Trophoblast cell (in vitro differentiated cells and primary cell): ENCODE data around the gene SYT1.

Source experiments
- DNase-seq, 2 donors: peaks; one replicate each; pipeline ENCODE4 v3.0.0-alpha.2; 2016
- H2AFZ ChIP-seq: 2 replicates; pipeline ENCODE4 v1.6.1; 2013; ENCODE audit warnings: low read length, moderate library complexity, mild to moderate bottlenecking; ENCODE audit not compliant: insufficient read depth, poor library complexity
- H2AK5ac ChIP-seq: 2 replicates; pipeline ENCODE4 v1.6.1; 2013; ENCODE audit warnings: mild to moderate bottlenecking, low read length
- H2BK120ac ChIP-seq: 2 replicates; pipeline ENCODE4 v1.6.1; 2013; ENCODE audit warnings: low read length, mild to moderate bottlenecking, moderate library complexity; ENCODE audit not compliant: insufficient read depth, poor library complexity
- H2BK12ac ChIP-seq: 2 replicates; pipeline ENCODE4 v1.6.1; 2013; ENCODE audit warnings: mild to moderate bottlenecking, low read length, moderate library complexity
- H2BK5ac ChIP-seq: 2 replicates; pipeline ENCODE4 v1.6.1; 2013; ENCODE audit warnings: low read length, low read depth, moderate library complexity, mild to moderate bottlenecking; ENCODE audit not compliant: poor library complexity
- H3K14ac ChIP-seq: 2 replicates; pipeline ENCODE4 v1.6.1; 2013; ENCODE audit warnings: mild to moderate bottlenecking, low read length
- H3K18ac ChIP-seq: 2 replicates; pipeline ENCODE4 v1.6.1; 2013; ENCODE audit warnings: mild to moderate bottlenecking, low read length
- H3K23ac ChIP-seq: 2 replicates; pipeline ENCODE4 v1.6.1; 2013; ENCODE audit warnings: low read length
- H3K27ac ChIP-seq: 2 replicates; pipeline ENCODE4 v1.5.1; 2013; ENCODE audit warnings: low read depth, mild to moderate bottlenecking, inconsistent platforms, low read length, moderate library complexity
- H3K27me3 ChIP-seq: 2 replicates; pipeline ENCODE4 v1.6.1; 2013; ENCODE audit warnings: inconsistent platforms, mild to moderate bottlenecking, low read length, moderate library complexity; ENCODE audit not compliant: insufficient read depth
- H3K36me3 ChIP-seq, 2 experiments: 1 replicate in 1 of 2; 2 replicates in 1 of 2; pipeline ENCODE4 v1.6.1; 2013; ENCODE audit warnings: low read length in 2 of 2, mild to moderate bottlenecking in 2 of 2, moderate library complexity in 1 of 2; ENCODE audit not compliant: insufficient read depth in 2 of 2, control insufficient read depth in 1 of 2
- H3K4ac ChIP-seq: 2 replicates; pipeline ENCODE4 v1.6.1; 2013; ENCODE audit warnings: low read depth, mild to moderate bottlenecking, low read length, moderate library complexity
- H3K4me1 ChIP-seq, 2 experiments: 1 replicate in 1 of 2; 2 replicates in 1 of 2; pipeline ENCODE4 v1.6.1; 2013; ENCODE audit warnings: low read length in 2 of 2, mild to moderate bottlenecking in 2 of 2, moderate library complexity in 1 of 2; ENCODE audit not compliant: insufficient read depth in 2 of 2, control insufficient read depth in 1 of 2
- H3K4me2 ChIP-seq: 2 replicates; pipeline ENCODE4 v1.6.1; 2013; ENCODE audit warnings: inconsistent platforms, mild to moderate bottlenecking, low read length, moderate library complexity
- H3K4me3 ChIP-seq: 2 replicates; pipeline ENCODE4 v1.5.1; 2013; ENCODE audit warnings: mild to moderate bottlenecking, low read depth, low read length, inconsistent platforms
- H3K79me1 ChIP-seq: one replicate; pipeline ENCODE4 v1.6.1; 2013; ENCODE audit warnings: low read length
- H3K79me2 ChIP-seq: 2 replicates; pipeline ENCODE4 v1.6.1; 2013; ENCODE audit warnings: low read length, mild to moderate bottlenecking; ENCODE audit not compliant: control insufficient read depth, insufficient read depth, poor library complexity
- H3K9ac ChIP-seq: 2 replicates; pipeline ENCODE4 v1.6.1; 2013; ENCODE audit warnings: mild to moderate bottlenecking, low read length
- H3K9me3 ChIP-seq: 2 replicates; pipeline ENCODE4 v1.6.1; 2013; ENCODE audit warnings: low read depth, mild to moderate bottlenecking, control low read depth, inconsistent platforms, low read length; ENCODE audit not compliant: insufficient read depth
- H4K12ac ChIP-seq: 2 replicates; pipeline ENCODE4 v1.6.1; 2013; ENCODE audit warnings: low read depth, mild to moderate bottlenecking, low read length, moderate library complexity
- H4K8ac ChIP-seq: 2 replicates; pipeline ENCODE4 v1.6.1; 2013; ENCODE audit warnings: low read depth, mild to moderate bottlenecking, low read length, moderate library complexity
- H4K91ac ChIP-seq: one replicate; pipeline ENCODE4 v1.6.1; 2013; ENCODE audit warnings: low read depth, mild to moderate bottlenecking, low read length, moderate library complexity
- WGBS: extraction: QIAGEN DNeasy Blood & Tissue Kit; methylation state at CpG from one replicate; pipeline ENCODE4 v1.1.7; 2013; ENCODE audit warnings: missing lambda C conversion rate; ENCODE audit not compliant: insufficient read length, insufficient coverage; ENCODE audit errors: extremely low coverage; 5-methylcytosine and 5-hydroxymethylcytosine counted together

The SYT1 gene

DNA sequence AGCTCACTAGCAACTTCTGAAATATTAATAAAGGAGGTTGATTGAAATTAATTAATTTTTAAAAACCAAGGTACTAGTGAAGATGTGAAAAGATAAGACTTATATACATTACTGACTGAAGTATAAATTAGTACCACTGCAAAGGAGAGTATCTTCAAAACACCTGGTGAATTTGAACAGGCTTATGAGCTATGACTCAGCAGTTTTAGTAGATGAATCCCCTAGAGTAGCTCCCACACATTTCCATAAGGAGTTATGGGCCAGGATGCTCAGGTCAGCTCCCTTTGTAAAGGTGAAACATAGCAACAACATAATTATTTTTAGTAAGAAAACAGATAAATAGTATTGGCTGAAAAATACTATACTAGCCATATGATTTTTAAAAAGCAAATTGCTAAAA is 218.6 kb downstream of the SYT1 start:
- H3K4me1 ChIP-seq, result peaks cover 0 to 3% of the 10 kb centered on the region in 2 experiments
- H3K9ac ChIP-seq, result no peak overlapping the region
- H2BK12ac ChIP-seq, result no peak overlapping the region
- H3K4me2 ChIP-seq, result no peak overlapping the region
- no peak overlapping the region for H3K4ac ChIP-seq
- H4K8ac ChIP-seq, result no peak overlapping the region
- no peak for DNase-seq
- H2AK5ac ChIP-seq, result no peak overlapping the region
- no peak overlapping the region for H2BK5ac ChIP-seq
- H3K18ac ChIP-seq, result no peak overlapping the region
- no peak overlapping the region for H2AFZ ChIP-seq
- H3K14ac ChIP-seq, result no peak overlapping the region
- H3K79me1 ChIP-seq, result no peaks in the 10 kb centered on the region
- no peak overlapping the region for H3K4me3 ChIP-seq
- H2BK120ac ChIP-seq, result no peak overlapping the region
- H4K12ac ChIP-seq, result no peak overlapping the region
- H4K91ac ChIP-seq, result no peak overlapping the region
- H3K27ac ChIP-seq, result no peak overlapping the region
- H3K79me2 ChIP-seq, result no peaks in the 10 kb centered on the region
- H3K9me3 ChIP-seq, result no peaks in the 10 kb centered on the region
- no peak overlapping the region for H3K23ac ChIP-seq
- no peaks in the 10 kb centered on the region for H3K27me3 ChIP-seq
- H3K36me3 ChIP-seq, result no peaks in the 10 kb centered on the region

DNA sequence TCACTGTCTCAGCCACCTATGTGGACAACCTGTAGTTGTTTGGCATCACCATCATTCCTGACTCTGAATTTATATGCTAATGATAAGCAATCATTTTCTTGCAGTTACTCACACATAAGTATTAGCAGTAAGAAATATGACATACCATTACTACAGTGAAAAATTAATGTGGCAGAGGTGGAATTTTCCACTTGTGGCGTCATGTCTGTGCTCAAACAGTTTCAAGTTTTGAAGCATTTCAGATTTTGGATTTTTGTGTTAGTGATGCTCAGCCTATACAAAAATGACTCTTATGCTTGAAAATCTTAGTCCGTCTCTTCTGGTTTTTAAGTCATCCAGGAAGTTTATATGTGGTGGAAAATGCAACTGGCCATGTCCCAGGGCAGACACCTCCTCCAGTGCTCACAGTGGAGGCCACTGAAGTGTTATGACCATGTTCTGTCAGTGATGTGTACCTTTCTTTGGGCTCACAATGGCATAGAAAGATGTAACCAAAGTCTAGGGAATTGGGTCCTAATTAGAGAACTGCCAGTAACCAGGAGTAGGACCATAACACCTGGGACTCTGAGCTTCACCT is 220.6 kb downstream of the SYT1 start:
- Histone ChIP-seq H3K18ac (no peak overlapping the region), H2BK120ac (no peak overlapping the region), H3K79me2 (no peaks in the 10 kb centered on the region), H4K12ac (no peak overlapping the region), H3K36me3 (no peaks in the 10 kb centered on the region), H3K23ac (no peak overlapping the region), H2AFZ (no peak overlapping the region), H3K9ac (no peak overlapping the region), H4K8ac (no peak overlapping the region), H3K27ac (no peak overlapping the region), H2AK5ac (no peak overlapping the region), H3K4me2 (no peak overlapping the region), H4K91ac (no peak overlapping the region), H2BK5ac (no peak overlapping the region), H3K9me3 (no peaks in the 10 kb centered on the region), H3K4ac (no peak overlapping the region), H3K79me1 (no peaks in the 10 kb centered on the region), H3K27me3 (no peaks in the 10 kb centered on the region), H3K4me3 (no peak overlapping the region), H2BK12ac (no peak overlapping the region), H3K14ac (no peak overlapping the region), H3K4me1 (peaks cover 0 to 3% of the 10 kb centered on the region in 2 experiments)
- DNase-seq, result peak in 1 of 2 donors; percentile 3
- no CpG with 5 or more reads among the region's 2 CpGs for WGBS

DNA sequence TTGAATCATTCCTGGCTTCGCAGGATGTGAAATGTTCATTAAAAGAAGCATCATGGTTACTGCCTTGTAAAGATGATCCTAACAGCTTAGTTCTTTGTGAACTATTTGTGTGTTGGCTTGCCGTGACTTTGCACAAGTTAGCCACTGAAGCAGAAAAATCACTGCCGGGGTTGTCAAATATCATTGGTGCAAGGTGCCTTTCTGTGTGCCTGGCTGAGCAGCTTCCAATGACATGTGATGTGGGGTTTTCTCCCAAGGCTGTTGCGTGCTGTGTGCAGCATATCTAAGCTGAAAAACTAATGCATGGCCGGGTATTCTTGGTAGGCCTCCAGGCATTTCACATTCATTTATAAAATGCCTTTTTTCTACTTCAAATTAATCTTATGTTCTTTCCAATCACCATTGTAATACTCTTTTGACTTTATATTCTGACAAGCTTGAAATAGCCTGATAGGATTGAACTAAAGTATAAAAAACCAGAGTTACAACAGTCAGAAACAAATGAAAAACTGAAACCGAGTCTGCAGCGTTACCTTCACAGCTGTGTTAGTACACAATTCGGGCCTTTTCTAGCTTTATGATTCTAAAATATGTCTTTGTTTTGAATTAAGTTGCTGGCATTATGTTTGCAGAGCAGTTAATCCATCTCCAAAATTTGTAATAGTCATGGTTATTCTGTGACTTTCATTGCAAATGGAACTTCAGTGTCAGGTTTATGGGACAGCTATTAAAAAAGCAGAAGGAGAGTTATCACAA is 222.1 kb downstream of the SYT1 start:
- Histone ChIP-seq H3K4me2 (no peak overlapping the region), H3K4ac (no peak overlapping the region), H3K27me3 (no peaks in the 10 kb centered on the region), H4K12ac (no peak overlapping the region), H2BK12ac (no peak overlapping the region), H4K8ac (no peak overlapping the region), H3K36me3 (no peaks in the 10 kb centered on the region), H4K91ac (no peak overlapping the region), H3K14ac (no peak overlapping the region), H3K9me3 (no peaks in the 10 kb centered on the region), H2BK120ac (no peak overlapping the region), H2BK5ac (no peak overlapping the region), H3K79me1 (no peaks in the 10 kb centered on the region), H2AFZ (no peak overlapping the region), H3K23ac (no peak overlapping the region), H3K4me1 (peaks cover 0 to 3% of the 10 kb centered on the region in 2 experiments), H3K18ac (no peak overlapping the region), H3K9ac (no peak overlapping the region), H3K27ac (no peak overlapping the region), H2AK5ac (no peak overlapping the region), H3K4me3 (no peak overlapping the region), H3K79me2 (no peaks in the 10 kb centered on the region)
- no peak for DNase-seq
- WGBS, result no CpG with 5 or more reads among the region's 8 CpGs

DNA sequence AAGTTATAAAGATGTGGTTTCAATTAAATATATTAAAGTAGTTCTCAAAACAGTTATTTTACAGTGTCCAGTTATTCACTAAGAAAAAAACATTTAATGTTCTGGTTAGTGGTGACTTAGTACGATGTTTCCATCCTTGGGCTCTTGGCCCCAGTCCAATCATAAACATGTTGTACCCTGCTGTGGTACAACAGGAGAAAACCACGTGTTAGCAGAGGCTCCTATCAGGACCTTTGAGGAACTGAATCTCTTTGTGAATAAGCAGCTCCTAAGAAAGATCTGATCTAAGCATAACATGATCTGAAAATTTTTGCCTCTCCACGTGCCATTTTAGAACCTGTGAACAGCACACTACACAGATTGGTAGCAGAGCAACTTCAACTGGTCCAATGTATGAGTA is 234.0 kb downstream of the SYT1 start:
- no peaks in the 10 kb centered on the region for H3K36me3 ChIP-seq
- H2BK120ac ChIP-seq, result no peak overlapping the region
- H3K14ac ChIP-seq, result no peak overlapping the region
- H3K4me1 ChIP-seq, result no peaks in the 10 kb centered on the region
- H3K23ac ChIP-seq, result no peak overlapping the region
- no peaks in the 10 kb centered on the region for H3K27me3 ChIP-seq
- H3K4me2 ChIP-seq, result no peak overlapping the region
- no peak overlapping the region for H3K4ac ChIP-seq
- H3K4me3 ChIP-seq, result no peak overlapping the region
- H4K12ac ChIP-seq, result no peak overlapping the region
- H3K27ac ChIP-seq, result no peak overlapping the region
- no peak overlapping the region for H3K18ac ChIP-seq
- H2AK5ac ChIP-seq, result no peak overlapping the region
- H3K79me2 ChIP-seq, result no peaks in the 10 kb centered on the region
- no peak overlapping the region for H4K8ac ChIP-seq
- DNase-seq, result no peak
- no peaks in the 10 kb centered on the region for H3K9me3 ChIP-seq
- H4K91ac ChIP-seq, result no peak overlapping the region
- no CpG with 5 or more reads among the region's 3 CpGs for WGBS
- H2BK5ac ChIP-seq, result no peak overlapping the region
- H3K79me1 ChIP-seq, result no peaks in the 10 kb centered on the region
- no peak overlapping the region for H3K9ac ChIP-seq
- H2BK12ac ChIP-seq, result no peak overlapping the region
- no peak overlapping the region for H2AFZ ChIP-seq
